HG02588 (cell line): ENCODE data around the gene OAT.
"Not testable (repeated sequence)": the region's sequence is repeated elsewhere in the genome, so short reads cannot be mapped to it uniquely, and the experiment has no call there.

ENCODE experiments used
- ATAC-seq: cut with Tn5 transposase; IDR thresholded peaks from one replicate; pipeline ENCODE4 v1.9.1; 2021; ENCODE audit warnings: mild to moderate bottlenecking, moderate library complexity; ENCODE audit not compliant: unreplicated experiment

OAT gene

GRCh38 chr10:124379609-124380193 lies 39.0 kb downstream of the OAT start:
- ATAC-seq, result no peak

- ATAC-seq, result no peak
Measured at GRCh38 chr10:124378881-124379471, 39.7 kb downstream of the OAT start.

- ATAC-seq, result no peak
Measured at GRCh38 chr10:124378271-124378670, 40.5 kb downstream of the OAT start.

GRCh38 chr10:124377101-124377500 lies 41.6 kb downstream of the OAT start:
- no peak for ATAC-seq

- no peak for ATAC-seq
Measured at GRCh38 chr10:124376411-124376810, 42.3 kb downstream of the OAT start.

- ATAC-seq, result no peak
Measured at GRCh38 chr10:124375691-124376090, 43.0 kb downstream of the OAT start.

GRCh38 chr10:124375353-124375614 lies 43.4 kb downstream of the OAT start:
- ATAC-seq, result no peak

- no peak for ATAC-seq
Measured at GRCh38 chr10:124374535-124375352, 44.0 kb downstream of the OAT start.

GRCh38 chr10:124372899-124373298 lies 45.8 kb downstream of the OAT start:
- ATAC-seq, result no peak

- ATAC-seq, result no peak
Measured at GRCh38 chr10:124370426-124370825, 48.3 kb downstream of the OAT start.

GRCh38 chr10:124369986-124370385 lies 48.7 kb downstream of the OAT start:
- ATAC-seq, result no peak

- not testable (repeated sequence) for ATAC-seq
Measured at GRCh38 chr10:124369533-124369932, 49.2 kb downstream of the OAT start.

- no peak for ATAC-seq
Measured at GRCh38 chr10:124369066-124369465, 49.7 kb downstream of the OAT start.

- no peak for ATAC-seq
Measured at GRCh38 chr10:124367936-124368335, 50.8 kb downstream of the OAT start.

GRCh38 chr10:124367414-124367813 lies 51.3 kb downstream of the OAT start:
- ATAC-seq, result no peak

- no peak for ATAC-seq
Measured at GRCh38 chr10:124366825-124367224, 51.9 kb downstream of the OAT start.

GRCh38 chr10:124366343-124366742 lies 52.4 kb downstream of the OAT start:
- no peak for ATAC-seq

- no peak for ATAC-seq
Measured at GRCh38 chr10:124364674-124365073, 54.0 kb downstream of the OAT start.

GRCh38 chr10:124362568-124362967 lies 56.2 kb downstream of the OAT start:
- no peak for ATAC-seq

GRCh38 chr10:124359336-124359832 lies 59.3 kb downstream of the OAT start:
- ATAC-seq, result no peak

- ATAC-seq, result no peak
Measured at GRCh38 chr10:124357561-124357885, 61.2 kb downstream of the OAT start.
